NCI-H1048 (cell line): ENCODE measurements around the gene LCE3B.
A peak's percentile ranks its signal among the peaks of the same experiment; 100 is the strongest.
"Not testable (repeated sequence)": the region's sequence is repeated elsewhere in the genome, so short reads cannot be mapped to it uniquely, and the experiment has no call there.

ENCODE experiments used
- DNase-seq: peaks from one replicate; lab custom pipeline; 2025; lab: John Stamatoyannopoulos, UW

LCE3B gene, protein sequence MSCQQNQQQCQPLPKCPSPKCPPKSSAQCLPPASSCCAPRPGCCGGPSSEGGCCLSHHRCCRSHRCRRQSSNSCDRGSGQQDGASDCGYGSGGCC

DNA sequence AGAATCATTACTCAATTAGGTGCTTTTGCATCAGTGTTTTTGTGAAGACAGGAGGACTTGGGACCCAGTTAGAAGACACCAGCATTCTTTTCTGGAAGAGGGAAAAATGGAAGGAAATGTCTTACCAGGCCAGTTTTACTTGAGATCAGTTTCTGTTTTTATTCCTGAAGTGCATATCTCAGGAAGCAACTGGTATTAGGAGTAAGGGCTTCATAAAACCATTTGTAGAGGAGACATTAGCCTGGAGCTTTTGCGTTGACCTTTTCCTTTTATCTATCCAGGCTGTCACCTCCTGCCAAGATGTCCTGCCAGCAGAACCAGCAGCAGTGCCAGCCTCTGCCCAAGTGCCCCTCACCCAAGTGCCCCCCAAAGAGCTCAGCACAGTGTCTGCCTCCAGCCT is at the start of gene LCE3B:
TSS of gene LCE3B (plus strand) at position 301 of the 400 bp plus-strand sequence. CDS start at position 301, 0 bp downstream.
- DNase-seq = no peak

DNA sequence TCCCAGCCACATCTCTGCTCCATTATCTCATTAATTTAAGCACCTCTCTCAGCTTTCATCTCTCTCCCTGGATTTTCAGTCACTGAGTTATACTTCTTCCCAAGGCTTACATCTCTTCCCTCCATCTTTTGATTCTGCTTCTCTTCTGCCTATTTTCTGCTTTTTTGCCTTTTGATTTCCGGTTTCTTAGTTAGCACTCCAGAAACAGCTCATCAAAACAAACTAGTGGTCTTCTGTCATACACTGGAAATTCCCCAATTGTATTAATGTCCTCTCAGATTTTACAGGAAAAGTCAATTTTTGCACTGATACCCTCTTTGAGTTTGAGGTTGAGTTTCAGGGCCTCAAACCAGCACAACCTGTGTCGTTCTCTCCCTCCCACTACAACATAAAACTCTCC is 48.5 kb upstream of the LCE3B start:
- DNase-seq = no peak

DNA sequence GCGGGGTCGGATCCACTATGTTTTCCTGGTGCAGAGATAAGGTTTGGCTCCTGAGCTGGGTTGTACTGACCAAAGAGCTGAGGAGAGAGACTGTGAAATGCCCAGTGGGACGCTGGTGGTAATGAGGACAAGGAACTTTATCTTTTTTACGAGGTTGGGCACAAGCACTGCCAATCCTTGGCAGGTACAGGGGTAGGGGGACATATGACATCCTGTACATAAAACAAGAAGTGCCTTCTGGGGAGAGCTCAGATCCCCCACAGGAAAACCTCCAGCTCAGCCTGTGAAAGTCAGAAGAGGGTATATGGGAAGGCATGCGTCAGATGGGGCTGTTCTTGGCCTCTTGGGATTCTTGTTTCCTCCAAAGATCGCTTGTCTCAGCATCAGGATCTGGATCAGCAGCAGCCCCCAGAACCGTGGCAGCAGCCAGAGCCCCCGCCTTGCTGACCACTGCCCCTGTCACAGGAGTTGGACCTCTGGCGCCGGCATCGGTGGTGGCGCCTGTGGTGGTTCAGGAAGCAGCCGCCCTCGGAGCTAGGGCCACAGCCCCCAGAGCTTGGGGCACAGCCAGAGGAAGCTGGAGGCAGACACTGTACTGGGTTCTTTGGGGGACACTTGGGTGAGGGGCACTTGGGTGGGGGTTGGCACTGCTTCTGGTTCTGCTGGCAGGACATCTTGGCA is 47.9 kb upstream of the LCE3B start:
- DNase-seq = no peak

DNA sequence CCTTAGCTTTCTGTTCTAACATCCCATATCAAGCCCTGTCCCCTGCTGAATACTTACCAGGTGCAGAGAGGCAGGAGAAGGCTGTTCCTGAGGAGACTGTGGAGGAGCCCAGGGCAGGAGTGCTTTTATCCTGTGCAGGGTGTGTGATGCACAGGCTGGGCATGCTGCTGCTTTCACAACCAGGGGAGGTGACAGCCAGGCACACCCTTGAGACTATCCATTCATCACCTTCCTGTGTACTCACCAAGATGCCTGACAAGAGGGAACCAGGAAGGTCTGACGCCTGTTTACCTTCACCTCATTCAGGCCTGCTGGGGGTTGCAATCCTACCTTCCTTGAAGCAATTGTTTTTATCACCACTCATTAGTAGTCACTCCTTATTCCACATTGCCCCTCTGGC is 46.9 kb upstream of the LCE3B start, which contains the start of gene LCE3E:
TSS of gene LCE3E (minus strand) at position 100 of the 400 bp plus-strand sequence. CDS start 572 bp downstream, outside the sequence.
- no peak for DNase-seq

DNA sequence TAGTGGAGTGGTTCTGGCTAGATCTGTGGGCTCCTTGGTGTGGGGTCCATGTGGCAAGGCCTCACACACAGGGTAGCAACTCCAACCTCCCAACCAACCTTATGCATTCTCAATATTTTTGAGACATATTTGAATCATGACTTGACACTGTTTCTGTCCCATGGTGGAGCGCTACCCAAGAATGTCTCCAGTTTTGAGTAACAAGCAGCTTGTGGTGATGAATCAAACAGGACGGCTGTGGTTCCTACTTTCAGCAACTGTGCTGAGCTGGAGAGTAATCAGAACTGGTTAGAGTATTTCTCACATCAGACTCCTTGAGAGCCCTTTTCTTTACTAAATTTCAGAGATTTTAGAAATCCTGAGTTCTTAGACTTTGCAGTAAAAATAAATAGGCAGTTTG is 36.4 kb upstream of the LCE3B start:
- no peak for DNase-seq

DNA sequence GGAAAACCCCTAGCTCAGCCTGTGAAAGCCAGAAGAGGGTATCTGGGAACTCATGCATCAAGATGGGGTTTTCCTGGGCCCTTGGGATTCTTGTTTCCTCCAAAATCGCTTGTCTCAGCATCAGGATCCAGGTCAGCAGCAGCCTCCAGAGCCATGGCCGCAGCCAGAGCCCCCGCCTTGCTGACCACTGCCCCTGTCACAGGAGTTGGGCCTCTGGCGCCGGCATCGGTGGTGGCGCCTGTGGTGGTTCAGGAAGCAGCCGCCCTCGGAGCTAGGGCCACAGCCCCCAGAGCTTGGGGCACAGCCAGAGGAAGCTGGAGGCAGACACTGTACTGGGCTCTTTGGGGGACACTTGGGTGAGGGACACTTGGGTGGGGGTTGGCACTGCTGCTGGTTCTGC is 34.1 kb upstream of the LCE3B start:
- not testable (repeated sequence) for DNase-seq

DNA sequence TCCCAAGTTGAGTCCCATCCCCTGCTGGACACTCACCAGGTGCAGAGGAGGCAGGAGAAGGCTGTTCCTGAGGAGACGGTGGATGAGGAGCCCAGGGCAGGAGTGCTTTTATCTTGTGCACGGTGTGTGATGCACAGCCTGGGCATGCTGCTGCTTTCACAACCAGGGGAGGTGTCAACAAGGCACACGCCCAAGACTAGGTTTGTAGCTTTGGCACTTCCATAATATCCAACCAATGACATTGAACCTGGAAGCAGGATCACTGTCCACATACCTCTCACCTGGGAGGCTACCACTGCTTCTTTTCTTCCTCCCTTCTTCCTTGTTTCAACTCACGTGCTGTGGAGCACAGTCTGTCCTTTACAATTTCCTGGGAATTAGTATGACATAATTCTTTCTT is 33.2 kb upstream of the LCE3B start, which contains the start of gene LCE3D:
TSS of gene LCE3D (minus strand) at position 84 of the 400 bp plus-strand sequence. CDS start 580 bp downstream, outside the sequence.
- no peak for DNase-seq

DNA sequence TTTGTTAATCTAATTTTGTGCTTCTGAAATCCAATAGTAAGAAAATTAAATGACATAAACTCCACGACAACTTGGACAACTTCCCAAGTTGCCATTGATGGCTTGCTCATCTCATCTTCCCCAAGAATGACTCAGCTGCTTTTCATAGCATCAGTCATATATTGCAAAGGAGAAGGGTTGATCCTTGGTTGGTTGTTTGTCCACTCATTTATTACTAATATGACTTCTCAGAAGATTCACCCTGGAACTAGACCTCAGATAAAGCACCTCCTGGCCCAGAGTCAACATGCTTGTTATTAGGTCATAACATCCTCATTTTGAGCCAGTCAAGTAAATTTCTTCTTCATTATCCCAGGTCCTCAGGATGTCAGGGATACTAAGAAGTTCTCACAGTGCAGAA is 31.0 kb upstream of the LCE3B start:
- no peak for DNase-seq

DNA sequence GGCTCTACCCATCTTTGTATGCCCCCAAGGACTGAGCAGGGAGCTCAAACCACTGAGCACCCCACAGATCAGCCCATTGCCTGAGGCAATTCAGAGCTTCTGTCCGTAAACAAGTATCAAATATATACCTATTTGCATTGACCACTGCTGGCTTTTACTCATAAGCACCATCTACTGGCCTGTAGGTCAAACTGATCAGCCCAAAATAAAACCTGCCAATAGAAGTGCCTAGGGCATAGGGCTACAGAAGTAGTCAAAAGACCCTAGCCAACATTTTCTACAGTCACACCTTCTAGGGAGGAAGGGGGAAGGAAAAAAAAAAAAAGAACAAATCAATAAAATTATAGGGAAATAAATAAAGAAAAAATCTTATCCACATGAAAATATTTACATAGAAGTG is 28.0 kb upstream of the LCE3B start:
- no peak for DNase-seq

DNA sequence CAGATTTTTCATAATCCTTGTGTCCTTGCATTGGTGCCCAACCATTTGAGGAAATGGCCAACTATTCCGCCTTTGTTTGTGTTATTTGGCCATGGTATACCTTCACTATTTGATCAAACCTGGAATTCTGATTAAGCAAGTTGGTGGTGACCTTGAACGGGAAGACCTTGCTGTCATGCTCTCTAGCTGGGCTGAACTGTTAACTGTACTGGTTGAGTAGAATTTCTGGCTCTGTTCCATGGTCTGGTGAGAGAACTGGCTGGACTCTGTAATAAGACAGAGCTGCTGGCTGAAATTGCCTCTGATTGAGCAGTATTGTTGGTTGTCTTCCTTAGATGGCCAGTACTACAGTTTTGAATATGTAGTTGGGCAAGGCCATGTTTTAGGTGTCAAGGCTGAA is 16.6 kb upstream of the LCE3B start:
- no peak for DNase-seq

DNA sequence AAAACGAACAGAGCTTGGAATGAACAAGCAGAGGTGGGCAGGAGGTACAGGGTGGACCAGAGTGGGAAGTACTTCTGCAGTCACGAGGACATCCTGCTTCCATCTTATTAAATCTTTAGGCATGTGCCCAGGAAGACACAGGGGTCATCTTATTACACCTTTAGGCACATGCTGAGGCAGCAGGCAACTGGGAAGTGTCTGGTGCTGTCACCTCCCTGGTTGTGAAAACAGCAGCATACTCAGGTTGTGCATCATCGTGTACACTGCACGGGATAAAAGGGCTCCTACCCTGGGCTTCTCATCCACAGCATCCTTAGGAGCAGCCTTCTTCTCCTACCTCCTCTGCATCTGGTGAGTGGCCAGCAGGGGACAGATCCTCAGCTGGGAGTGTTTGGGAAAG is 13.7 kb upstream of the LCE3B start, which contains the start of gene LCE3C:
TSS of gene LCE3C (plus strand) at position 301 of the 400 bp plus-strand sequence. CDS start 498 bp downstream, outside the sequence.
- no peak for DNase-seq

DNA sequence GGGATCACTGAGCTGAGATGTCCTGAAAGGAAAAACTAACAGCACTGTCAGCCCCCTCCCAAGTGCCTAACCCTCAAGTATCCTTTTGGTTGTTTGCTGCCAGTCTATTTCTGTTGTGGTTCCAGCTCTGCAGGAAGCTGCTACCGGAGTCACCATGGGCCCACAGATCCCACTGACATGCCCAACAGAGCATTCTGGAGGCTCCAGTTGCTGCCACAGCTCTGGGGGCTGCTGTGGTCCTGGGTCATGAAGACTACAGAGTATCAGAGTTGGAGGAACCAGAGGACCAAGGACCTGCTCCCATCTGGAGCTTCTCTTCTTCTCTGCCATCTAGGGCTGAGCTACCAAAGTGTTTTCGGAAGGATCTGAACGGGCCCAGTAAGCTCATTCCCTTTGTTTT is 8.4 kb downstream of the LCE3B start:
- no peak for DNase-seq

DNA sequence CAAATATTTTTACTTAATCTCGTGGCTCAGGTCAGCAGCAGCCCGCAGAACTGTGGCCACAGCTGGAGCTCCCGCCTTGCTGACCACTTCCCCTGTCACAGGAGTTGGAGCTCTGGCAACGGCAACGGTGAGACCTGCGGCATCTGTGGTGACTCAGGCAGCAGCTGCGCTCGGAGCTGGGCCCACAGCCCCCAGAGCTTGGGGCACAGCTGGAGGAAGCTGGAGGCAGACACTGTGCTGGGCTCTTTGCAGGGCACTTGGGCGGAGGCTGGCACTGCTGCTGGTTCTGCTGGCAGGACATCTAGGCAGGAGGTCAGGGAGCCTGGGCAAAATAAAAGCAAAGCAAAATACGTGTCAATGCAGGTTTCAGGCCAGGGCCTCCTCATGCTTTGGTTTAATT is 9.2 kb downstream of the LCE3B start, which contains the start of gene LCE3A:
TSS of gene LCE3A (minus strand) at position 301 of the 400 bp plus-strand sequence. CDS start at position 301, 0 bp downstream.
- no peak for DNase-seq

DNA sequence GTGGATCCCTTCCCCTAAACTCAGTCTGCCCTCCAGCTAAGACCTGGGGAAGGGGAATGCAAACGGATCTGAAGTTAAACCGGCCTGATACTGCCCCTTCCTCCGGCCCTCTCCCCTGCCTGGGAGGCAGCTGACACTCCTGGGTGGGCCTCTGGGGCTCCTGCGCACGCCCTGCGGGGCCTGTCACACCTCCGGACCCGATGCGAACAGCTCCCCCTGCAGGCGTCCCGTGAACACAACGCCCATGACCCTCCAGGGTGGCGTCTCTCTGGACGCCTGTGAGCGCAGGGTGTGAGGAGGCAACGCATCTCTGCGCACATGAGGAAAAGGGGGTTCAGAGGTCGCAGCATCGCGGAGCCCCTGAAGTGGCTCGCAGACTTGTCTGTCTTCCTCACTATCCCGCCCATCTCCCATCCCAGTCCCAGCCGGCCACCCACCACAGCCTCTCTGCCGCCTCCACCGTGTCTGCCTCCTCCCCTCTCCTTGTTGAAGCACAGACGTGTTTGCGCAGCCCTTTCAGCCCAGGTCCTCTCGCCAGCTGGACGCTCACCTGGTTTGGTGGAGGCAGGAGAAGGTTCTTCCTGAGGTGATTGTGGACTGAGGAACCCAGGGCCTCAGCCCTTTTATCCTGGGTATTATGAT is 9.7 kb downstream of the LCE3B start:
- DNase-seq = no peak

DNA sequence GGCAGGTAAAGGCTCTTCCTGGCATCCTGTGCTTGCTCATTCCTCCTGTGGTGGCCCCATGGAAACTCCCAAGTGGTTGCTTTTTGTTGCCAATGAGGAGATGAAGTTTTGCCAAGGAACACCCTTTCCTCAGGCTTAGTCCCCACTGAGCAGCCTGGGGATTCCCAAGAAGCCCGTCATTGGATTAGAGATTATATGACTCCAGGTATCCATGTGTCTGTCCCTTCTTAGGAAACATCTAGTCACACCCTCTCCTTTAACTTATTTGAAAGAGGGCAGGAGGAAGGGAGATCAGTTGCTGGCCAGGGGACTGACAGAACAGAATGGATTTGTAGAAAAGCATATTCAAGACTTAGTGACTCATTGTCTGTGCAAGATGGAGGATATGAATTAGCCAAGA is 13.1 kb downstream of the LCE3B start:
- no peak for DNase-seq

DNA sequence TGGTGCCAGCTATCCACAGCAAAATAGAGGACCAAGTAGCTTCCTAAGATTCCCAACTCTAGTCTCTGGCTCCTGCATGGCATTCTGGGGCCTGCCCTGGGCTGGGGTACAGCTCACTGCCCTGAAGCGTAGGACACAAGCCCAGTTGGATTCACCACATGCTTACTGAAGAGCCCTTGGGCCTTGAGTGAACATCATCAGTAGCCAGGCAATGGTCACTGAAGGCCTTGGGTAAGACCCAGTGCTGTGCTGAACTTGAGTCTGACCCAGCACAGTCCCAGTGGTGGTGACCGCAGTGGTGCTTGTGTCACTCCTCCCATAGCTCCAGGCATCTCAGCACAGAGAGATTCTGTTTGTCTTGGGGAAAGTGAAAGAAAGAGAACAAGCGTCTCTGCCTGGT is 17.0 kb downstream of the LCE3B start:
- no peak for DNase-seq

DNA sequence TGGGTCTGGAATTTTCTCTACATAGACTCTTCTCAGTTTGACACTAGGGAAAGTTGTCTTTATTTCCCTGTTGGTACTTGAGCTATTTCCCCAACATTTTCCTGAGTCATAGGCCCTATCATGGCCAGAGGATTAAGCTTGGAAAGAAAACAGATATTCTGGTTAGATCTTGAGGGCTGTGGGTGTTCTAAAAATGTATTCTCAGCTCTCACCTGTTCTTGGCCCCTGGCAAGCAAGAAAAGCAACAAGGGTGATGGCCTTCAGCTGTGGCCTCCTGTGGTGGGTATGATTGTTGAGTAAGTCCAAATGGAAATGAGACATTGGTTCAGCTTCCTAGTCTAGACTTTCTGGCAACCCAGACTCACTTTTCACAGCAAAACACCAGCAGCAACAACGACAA is 26.7 kb downstream of the LCE3B start:
- DNase-seq = no peak

DNA sequence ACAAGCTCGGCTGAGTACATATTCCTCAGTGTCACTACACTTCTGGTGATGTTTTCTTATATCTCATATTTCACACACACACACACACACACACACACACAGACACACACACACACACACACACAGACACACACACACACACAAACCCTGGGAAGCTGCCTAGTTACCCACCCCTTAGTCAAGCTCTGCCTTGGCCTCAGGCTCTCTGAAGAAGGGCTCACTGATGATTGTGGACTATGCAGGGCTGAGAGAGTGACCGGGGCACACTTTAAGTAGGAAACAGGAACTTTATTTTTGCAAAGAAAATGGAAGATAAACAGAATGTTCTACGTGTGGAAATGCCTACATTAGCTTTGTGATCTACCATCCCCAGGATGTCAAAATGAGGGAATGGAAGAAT is 30.3 kb downstream of the LCE3B start:
- DNase-seq = no peak

DNA sequence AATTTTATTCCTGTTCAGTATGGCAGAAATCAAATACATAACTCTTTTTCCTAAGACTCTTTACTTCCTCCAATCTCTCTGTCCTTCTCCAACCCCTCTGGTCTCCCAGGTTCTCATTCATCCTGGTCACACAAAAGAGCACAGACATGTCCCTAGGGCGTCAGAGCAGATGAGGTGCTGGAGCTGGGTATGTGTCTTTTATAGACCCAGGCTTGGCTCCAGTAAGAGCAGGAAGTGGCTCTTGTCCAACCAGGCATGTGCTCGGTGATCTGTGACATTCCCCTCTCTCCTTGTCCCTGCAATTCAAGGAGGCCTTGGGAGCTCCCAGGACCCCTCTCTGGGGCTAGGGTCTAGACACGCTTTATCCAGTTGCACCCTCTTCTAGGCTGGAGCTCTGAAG is 31.5 kb downstream of the LCE3B start:
- no peak for DNase-seq

DNA sequence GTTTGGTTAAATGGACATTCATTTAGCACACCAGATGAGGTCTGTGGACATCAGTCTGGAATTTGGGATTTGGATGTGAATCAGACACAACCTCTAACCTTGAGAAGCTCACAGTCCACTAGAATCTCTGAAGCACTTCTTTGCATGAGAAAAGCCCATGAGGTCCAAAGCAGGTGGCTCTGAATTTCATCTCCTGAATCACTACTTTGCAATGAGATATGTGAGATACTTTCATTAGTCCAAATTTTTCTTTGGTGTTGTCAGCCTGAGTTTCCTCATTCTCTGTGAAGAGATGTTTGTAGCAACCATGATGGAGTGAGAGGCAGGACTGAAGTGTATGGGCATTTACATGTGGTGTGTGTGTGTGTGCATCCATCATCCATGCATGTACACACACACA is 33.0 kb downstream of the LCE3B start:
- no peak for DNase-seq

DNA sequence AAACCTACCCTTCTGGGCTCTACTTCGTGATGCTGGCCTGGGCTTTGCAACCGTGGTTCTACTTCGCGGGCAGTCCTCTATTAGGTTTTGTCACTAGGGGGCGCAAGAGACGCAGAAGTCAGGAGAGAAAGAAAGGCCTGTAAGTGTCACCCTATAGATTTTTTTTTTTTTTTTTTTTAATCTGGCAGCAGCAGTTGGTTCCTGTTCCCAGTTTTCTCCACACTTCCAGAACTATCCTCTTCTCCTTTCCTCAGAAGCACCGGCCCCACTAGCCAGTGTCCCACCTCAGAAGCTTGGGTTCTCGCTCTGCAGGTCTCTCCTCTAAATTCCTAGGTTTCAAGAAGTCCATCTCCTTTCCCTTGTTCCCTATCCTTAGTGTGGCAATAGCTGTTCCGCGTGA is 40.5 kb downstream of the LCE3B start:
- peak; percentile 26 for DNase-seq

DNA sequence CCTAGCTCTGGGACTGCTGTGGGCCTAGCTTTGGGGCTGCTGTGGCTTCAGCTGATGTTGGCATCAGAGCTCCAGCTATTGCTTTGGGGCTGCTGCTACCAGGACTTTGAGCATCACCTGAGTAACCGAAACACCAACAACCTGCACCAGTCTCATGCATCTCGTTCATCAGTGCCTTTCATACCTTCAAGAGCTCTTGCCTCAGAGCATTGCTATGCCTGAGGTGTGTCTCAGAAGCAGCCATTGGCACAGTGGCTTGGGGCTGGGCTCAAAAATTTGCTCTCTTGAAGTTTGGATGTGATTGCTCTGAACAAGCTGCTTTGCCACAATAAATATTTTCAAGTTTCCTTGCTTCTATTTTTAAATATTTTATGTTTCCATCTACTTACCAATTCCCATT is 42.8 kb downstream of the LCE3B start:
- no peak for DNase-seq

DNA sequence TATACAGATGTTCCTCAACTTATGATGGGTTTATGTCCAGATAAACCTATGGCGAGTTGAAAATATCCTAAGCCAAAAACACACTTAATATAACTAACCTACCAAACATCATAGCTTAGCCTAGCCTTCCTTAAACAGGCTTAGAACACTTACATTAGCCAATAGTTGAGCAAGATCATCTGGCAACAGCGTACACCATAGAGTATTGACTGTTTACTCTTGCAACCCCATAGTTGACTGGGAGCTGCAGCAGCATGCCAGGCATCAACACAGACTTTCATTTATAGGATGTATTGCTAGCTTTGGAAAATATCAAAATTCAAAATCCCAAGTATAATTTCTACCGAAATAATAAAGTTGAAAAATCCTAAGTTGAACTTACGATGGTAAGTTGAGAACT is 44.1 kb downstream of the LCE3B start:
- DNase-seq = no peak
